Kidney glomerular epithelial cell (primary cell): ENCODE measurements around the gene U2SURP.
"Not testable (repeated sequence)": the region's sequence is repeated elsewhere in the genome, so short reads cannot be mapped to it uniquely, and the experiment has no call there.

Source experiments
- DNase-seq: peaks from one replicate; lab custom pipeline; 2025; lab: John Stamatoyannopoulos, UW

U2SURP gene

DNA sequence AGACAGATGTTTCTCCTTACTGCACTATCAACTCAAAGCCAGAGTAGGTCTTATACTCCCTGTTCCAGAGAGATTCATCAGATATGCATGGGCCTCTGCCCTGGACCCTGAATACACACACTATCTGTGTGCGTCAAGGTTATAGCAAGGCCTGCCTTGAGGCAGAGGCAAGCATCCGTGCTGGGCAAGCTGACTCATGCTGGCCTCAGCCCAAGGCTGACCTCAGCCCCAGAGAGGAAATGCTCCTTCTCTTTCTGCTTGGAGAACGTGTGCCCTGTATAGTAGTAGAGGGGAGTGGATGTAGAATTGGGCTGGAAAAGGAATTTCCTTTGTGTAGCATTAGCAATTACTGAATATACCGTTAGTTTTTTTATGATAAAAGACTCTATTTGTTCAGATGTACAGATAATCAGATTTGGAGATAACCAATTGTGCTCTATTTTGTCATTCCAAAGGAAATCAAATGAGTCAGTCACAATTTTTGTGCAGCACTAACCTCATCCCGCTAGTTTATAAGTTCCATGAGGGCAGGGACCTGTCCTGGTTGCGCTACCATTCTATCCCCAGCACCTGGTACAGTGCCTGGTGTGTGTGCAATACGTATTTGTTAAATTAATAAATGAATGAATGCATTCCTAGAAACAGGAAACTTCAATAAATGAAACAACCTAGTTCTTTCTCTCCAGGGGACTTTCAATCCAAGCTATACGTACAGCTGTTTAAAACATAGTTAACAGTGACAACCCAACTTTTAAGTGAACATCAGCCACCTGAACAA, 24.6 kb upstream of the U2SURP start:
- peak; percentile 85 for DNase-seq

DNA sequence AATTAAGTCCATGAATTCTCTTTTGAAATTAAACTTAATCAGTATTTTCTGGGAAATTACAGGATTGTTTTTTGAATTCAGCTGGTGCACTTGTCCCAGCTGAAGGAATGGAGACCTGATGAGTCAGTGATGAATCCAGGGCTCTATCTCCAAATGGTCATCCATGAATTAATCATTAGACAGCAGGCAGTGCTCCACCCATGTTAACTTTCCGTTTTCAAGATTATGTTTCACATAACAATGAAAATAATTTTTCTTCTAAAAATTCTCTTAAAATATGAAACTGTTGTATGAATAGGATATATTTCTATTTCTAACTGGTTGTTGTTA, 24.0 kb upstream of the U2SURP start:
- peak; percentile 46 for DNase-seq

DNA sequence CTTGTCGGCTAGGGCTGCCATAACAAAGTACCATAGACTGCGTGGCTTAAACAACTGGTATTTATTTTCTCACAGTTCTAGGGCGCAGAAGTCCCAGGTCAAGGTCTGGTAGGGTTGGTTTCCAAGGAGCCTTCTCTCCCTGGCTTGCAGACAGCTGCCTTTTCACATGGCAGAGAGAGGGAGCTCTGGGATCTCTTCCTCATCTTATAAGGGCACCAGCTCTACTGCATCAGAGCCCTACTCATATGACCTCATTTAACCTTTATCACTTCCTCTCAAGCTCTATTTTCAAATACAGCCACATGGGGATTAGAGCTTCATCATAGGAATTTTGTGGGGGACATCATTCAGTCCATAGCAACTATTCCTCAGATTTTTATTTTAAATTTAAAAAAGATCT, 20.3 kb upstream of the U2SURP start:
- DNase-seq = no peak

DNA sequence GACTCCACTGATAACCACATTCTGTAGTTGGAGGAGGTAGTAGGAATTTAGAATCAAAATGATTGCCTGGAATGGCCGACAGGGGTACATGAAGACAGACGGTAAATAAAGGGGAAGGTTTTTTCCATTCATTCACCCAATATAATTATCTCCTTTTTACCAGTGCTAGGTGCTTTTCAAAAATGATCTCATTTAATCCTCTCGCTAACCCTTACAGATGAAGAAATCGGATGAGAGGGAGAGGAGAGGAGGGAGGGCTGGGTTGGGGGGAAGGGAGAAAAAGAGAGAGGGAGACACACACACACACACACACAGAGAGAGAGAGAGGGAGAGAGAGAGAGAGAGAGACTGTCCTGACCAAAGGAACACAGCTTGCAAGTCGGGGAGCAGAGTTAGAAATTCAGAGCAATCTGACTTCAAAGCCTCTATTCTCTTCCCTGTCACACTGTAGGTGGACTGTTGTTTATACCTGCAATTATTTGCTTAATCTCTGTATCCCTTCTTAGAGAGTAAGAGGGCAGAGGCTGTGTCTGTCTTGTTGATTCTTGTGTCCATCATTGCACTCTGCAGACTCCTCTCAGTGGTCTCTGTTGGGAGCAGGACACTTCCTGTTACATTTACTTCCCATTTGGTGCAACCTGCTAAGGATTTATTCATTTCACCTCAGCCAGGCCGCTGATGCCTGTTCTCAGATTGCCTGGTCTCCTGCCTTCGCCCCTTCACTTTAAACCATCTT, 19.2 kb upstream of the U2SURP start:
- DNase-seq = no peak

DNA sequence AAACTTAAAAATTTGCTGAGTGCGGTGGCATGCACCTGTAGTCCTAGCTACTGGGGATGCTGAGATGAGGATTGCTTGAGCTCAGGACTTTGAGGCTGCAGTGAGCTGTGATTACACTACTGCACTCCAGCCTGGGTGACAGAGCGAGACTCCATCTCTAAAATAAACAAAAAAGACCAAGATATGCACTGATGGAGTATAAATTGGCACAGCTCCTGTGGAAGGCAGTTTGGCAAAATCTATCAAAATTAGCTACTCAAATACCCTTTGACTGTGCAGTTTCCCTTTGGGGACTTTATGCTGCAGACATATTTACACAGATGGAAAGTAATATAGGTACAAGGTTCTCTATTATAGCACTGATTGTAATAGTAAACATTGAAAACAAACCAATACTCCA, 18.1 kb upstream of the U2SURP start:
- DNase-seq = no peak

DNA sequence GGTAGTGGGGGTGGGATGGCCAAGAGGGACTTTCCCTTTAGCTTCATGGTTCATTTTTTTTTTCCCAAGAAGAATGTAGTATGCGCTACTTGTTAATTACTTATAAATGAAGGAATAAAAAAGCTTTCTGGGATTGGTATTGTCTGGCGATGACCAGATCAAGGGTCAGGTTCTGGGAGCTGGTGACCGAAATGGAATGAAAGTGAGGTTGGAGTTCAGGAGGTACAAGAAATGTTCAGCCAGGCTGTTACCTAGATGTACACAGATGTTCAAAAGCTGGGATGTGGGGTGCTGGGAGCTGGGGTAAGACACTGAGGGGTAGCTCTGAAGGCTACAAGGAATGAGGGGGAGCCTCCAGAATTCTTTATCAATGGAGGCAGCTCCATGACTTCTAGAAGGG, 17.1 kb upstream of the U2SURP start:
- DNase-seq = no peak

DNA sequence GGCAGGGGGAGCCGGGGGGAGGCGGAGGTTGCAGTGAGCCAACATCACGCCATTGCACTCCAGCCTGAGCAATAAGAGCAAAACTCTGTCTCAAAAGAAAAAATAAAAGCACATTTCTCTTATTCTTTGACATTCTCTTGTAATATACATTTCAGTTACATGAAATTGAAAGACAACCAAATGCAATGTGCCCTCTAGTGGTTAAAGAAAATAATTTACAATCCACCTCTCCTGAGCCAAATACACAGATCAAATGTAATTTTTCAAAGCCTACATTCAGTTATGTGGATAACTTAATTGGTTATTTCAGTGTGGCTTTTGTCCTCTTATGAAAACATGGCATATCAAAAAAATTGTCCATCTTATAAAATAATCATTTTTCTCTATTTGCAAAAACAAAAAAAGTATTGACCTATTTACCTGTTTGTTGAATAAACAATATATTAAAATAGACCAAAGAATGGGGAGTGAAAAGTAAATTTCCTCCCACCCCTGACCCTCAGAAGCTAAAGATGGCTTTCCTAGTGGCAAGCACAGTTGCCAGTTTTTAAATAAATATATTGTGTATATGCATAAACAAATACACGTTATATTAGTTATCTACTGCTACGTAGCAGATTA, 14.2 kb upstream of the U2SURP start:
- DNase-seq = peak; percentile 45

DNA sequence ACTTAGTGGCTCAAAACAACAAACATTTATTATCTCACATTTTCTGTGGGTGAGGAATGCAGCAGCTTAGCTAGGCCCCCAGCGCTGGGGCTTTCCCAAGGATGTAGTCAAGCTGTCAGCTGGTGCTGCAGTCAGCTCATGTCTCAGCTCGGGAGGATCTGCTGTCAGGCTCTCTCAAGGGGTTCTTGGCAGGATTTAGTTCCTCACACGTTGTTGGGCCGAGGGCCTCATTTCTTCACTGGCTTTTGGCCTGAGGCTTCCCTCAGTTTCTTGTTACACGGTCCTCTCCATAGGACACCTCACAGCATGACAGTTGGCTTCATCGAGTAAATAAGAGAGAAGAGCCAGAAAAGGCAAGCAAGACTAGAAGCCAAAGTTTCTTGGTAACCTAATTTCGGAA, 13.7 kb upstream of the U2SURP start:
- peak; percentile 50 for DNase-seq

DNA sequence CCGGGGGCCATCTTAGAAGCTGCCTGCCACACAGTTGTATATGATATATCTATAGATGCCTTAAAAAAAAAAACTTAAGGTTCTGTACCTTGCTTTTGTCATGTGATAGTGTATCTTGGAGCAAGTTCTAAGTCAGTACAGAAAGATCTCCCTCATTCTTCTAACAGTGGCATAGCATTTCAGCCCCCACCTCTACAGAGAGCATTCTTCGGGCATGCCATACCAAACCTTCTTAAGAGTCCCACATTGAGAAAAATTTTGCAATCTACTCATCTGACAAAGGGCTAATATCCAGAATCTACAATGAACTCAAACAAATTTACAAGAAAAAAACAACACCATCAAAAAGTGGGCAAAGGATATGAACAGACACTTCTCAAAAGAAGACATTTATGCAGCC, 13.1 kb upstream of the U2SURP start:
- not testable (repeated sequence) for DNase-seq

DNA sequence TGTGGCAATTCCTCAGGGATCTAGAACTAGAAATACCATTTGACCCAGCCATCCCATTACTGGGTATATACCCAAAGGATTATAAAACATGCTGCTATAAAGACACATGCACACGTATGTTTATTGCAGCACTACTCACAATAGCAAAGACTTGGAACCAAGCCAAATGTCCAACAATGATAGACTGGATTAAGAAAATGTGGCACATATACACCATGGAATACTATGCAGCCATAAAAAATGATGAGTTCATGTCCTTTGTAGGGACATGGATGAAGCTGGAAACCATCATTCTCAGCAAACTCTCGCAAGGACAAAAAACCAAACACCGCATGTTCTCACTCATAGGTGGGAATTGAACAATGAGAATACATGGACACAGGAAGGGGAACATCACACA, 12.5 kb upstream of the U2SURP start:
- not testable (repeated sequence) for DNase-seq

DNA sequence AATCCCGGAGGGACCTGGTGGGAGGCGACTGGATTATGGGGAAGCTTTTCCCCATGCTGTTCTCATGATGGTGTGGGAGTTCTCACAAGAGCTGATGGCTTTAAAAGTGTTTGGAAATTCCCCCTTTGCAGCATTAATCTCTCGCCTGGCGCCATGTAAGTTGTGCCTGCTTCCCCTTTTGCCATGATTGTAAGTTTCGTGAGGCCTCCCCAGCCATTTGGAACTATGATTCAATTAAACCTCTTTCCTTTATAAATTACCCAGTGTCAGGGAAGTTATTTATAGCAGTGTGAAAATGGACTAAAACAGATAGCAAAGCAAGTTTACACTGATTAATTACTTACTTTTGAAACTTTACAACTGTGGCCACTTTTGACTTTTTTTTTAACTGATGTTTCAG, 10.6 kb upstream of the U2SURP start:
- DNase-seq = no peak

DNA sequence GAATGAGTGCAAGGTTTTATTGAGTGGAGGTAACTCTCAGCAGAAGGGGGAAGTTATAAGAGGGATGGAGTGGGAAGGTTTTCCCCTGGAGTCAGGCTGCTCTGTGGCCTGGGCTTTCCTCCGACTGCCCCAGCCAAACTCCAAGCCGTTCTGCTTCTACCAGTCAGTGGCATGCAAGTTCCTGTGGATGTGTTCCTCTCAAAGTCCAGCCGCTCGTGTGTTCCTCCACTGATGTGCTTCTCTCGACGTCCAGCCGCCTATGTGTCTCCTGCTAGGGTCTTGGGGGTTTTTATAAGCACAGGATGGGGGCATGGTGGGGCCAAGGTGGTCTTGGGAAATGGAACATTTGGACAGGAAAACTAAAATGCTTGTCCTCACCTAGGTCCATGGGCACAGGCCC, 9.0 kb upstream of the U2SURP start:
- no peak for DNase-seq

DNA sequence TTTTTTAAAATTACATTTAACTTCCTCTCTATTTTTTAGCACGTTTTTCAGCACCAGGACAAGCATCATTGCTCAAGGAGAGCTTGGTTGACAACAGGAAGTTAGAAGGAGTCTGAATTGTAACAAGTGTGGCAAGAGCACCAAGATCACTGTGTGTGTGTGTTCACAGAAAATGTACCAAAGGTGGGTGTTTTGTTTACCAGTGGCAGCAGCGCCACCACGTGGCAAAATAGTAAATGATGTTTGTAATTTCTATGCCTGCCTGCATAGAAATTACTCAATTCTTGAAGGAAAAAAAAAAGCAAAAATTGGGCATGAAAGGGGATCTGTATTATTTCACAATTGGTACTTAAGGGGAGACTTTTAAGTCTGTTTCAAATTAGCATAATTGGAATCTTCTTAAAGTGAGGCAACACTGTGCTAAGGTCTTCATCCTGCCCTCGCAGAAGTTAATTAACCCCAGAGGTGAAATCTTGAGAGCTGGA, 7.4 kb upstream of the U2SURP start:
- peak; percentile 46 for DNase-seq

DNA sequence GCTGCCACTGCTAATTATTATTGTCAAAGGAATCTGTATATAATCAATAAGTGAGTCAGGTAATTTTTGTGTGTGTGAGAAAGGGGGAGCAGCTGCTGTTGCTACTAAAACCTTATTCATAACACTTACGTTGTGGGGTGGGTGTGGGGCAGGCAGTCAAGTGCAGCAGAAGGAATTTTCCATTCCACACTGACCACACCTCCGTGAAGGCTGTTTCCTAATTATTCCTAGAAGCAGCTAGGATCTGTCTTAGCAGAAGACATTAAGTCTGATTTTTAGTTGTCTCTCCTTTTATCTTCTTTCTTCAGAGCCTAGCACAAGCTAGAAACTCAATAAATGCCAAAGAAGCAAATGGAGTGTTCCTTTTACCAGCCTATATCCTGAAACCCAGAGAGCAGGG, 4.0 kb upstream of the U2SURP start:
- peak; percentile 35 for DNase-seq

DNA sequence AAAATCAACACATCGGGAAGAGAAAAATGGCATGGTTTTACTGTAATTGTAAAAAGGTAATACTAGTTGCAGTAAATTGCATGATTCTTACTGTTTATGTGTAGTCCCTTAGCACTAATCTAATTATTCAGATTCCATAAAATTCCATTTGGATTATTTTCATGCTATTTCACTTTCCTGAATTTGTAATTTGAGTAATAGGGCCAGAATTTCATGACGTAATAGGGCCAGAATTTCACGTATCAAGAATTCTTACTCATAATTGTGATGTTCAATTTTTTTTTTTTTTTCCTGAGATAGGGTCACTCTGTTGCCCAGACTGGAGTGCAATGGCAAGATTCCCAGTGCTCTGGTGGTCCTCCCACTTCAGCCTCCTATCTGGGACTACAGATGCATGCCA, 2.9 kb upstream of the U2SURP start:
- no peak for DNase-seq

DNA sequence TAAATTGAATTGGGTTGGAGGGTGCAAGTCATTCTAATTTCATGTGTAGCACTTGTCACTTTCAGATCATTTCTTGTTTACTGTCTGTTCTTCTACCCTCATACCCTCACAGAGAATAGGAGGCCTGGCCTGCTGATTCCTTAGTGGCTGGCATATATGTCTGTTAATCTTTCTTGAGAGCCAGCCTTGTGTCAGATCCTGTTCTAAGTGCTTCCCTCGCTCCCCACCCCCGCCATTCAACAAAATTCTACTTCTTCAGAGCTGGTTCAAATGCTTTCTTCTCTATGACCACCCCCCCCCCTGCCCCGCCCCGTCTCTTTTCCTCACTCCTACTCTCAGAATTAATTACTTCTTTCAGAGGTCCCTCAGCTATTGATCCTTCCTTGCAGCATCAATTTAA, 1.5 kb upstream of the U2SURP start:
- DNase-seq = no peak

DNA sequence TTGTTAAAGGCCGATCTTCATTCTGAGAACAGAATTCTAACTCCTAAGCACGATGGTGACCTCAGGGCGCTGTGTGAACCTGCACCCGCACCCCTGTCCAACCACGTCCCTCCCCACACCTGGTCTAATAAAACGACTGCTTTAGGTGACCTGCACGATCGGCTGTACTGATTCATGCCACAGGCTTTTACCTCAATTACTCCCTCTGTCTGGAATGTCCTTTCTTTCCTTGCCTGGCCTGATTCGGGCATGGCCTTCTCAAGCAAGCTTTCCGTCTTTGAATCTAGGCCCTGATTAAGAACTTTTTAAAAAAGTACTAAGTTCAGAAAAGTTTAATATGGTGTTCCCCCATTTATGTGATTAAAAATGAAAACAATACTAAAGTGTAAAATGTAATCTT, 842 bp upstream of the U2SURP start:
- peak; percentile 68 for DNase-seq

DNA sequence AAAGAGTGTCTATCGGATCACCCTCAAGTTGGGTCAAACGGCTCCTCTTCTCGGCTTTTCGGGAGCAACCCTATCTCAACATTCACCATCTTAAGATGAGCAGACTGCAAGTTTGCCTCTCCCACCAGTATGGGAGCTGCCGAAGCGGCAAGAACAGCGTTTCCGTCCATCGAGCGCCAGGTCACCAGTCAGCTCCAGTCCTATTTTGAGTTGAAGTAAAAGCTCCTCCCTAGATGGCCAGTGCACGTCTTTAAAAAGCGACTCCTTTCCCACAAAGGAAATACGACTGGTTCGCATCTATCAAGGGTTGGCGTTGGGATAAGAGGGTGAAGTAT, 369 bp upstream of the U2SURP start:
- peak; percentile 98 for DNase-seq

DNA sequence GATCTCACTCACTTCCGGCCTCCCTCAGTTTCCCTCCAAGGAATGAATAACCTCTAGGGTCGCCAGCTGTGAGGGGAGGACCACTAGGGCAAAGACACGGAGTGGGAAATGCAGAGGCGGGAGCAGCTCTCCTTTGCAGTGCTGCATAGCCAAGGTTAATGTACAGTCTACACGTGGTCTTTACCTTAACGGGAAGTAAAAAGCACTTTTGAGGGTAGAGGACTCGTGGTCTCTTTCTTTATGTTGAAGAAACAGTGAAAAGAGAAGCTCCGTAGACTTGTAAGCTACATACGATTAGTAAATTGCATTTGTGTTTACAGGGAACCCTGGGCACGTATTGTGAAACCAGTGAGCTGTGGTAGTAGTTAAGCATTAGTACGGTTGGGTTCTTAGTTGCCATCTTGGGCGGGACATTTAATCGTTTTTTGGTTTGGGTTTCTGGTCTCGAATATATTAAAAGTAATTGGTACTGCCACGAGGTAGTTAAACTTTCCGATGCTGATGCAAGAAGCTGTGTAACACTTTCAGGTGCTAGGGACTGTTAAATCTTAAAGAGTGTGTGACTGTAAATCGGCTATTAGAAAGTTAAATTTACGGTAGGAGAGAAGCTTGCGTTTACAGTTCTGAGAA, 828 bp downstream of the U2SURP start:
- DNase-seq = peak; percentile 33

DNA sequence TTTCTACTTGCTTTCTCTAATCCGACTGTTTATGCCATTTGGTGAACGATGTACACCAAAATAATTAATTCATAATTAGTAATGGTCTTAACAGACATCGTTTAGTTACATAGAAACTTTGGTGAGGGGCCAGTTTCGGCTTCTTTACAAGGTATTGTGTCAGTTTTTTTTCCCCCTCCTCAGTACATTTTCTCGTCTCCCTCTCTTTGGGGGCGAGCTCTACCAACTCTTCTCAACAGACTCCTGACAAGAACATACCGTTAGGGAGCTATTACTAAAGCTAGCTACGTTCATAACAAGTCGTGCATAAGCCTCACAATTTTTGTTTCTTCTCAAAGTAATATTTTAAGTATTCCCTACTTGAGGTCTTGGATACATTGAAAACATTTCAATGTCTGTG, 1.4 kb downstream of the U2SURP start:
- DNase-seq = no peak

DNA sequence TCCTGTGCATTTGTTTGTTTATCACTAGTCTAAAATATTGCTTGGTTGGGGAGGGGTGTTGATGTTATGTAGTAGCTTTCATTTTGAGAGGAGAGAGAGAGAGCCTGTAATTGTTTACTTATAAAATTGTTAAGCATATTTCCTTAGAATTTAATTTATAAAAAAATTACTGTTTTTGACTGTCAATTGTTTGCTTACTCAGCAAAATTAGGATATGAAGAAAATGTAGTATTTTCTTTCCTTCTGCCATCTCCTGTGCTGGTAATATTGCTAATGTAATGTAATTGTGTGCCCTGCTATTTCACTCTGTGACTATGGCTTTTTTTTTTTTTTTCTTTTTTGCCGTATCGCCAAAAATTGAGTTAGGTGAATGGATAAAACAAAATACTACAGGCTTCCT, 3.5 kb downstream of the U2SURP start:
- no peak for DNase-seq

DNA sequence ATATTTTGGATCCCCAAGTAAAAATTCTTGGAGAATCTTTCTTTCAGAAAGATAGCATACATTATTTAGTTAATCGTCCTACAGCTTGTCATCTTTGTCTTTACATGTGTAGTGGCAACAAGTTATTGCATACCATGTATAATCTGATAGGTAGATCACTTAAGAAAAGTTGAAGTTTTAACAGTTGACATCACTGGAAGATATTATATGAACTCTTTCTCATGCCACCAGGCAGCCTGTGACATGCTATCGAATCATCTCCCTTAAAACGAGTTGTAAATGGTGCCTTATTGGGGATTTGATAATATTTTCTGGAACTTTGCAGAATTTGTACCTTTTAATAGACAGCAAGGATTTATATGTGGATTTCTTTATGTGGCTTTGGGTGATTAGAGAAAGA, 8.7 kb downstream of the U2SURP start:
- DNase-seq = no peak

DNA sequence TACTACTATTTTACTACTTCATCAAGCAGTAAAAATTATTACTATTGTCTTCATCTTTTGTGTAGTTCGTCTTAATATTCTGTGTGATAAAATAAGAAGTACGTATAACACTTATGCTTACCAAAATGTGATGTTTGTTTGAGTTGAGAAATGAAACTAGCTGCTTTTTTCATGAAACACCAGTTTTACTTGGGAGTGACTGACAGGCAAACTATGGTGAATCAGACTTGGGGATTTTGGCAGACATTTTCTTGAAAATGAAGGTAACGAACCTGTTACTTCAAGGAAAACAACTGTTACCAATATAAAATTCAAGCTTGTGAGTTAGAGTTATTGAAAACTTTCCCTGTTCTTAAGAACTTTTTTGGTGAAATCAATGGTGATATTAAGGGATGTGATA, 10.3 kb downstream of the U2SURP start:
- no peak for DNase-seq
